Progenitor cell of endocrine pancreas (in vitro differentiated cells): ENCODE results near the gene PRDM16. TPM values are rescaled to one million over a fixed set of nuclear protein-coding genes. Genes with fewer than 3 reads are reported as not detected.

ENCODE experiments used
- DNase-seq: peaks from one replicate; pipeline ENCODE4 v3.0.0; 2021; ENCODE audit warnings: low spot score; ENCODE audit not compliant: unreplicated experiment
- H3K27ac Mint-ChIP-seq: 2 replicates; pipeline ENCODE4 v1.8.0; 2021; ENCODE audit warnings: mild to moderate bottlenecking, moderate library complexity, mixed read lengths
- H3K27me3 Mint-ChIP-seq: 2 replicates; pipeline ENCODE4 v1.8.0; 2021; ENCODE audit warnings: mixed read lengths
- H3K36me3 Mint-ChIP-seq: 2 replicates; pipeline ENCODE4 v1.8.0; 2022; ENCODE audit warnings: mixed read lengths; ENCODE audit not compliant: insufficient read depth
- H3K4me1 Mint-ChIP-seq: 2 replicates; pipeline ENCODE4 v1.8.0; 2021; ENCODE audit warnings: low read depth, mixed read lengths
- H3K4me3 Mint-ChIP-seq: 2 replicates; pipeline ENCODE4 v1.8.0; 2021; ENCODE audit warnings: low read depth, mild to moderate bottlenecking, moderate library complexity, mixed read lengths
- H3K9me3 Mint-ChIP-seq: 2 replicates; pipeline ENCODE4 v1.8.0; 2021; ENCODE audit warnings: low read depth, mixed read lengths
- total RNA-seq: library from RNA; stranded (reverse); gene quantifications from 2 replicates; pipeline ENCODE4 v1.2.1, GENCODE V29; 2021
- TF ChIP-seq, protein P1 (sequence below): fragments of 200-600 bp; sonication (generic); IDR thresholded peaks from one replicate; pipeline ENCODE4 v1.5.0; 2021; ENCODE audit warnings: antibody characterized with exemption, mild to moderate bottlenecking; ENCODE audit not compliant: unreplicated experiment

PRDM16 gene
- total RNA-seq, 1 donor from 2014 or later, result 69.1 TPM

GRCh38 chr1:3022511-3022973 lies 46.5 kb upstream of the PRDM16 start:
- Mint-ChIP-seq H3K4me3 (no peak overlapping the region), H3K4me1 (no peaks in the 10 kb centered on the region), H3K27me3 (no peaks in the 10 kb centered on the region), H3K36me3 (no peaks in the 10 kb centered on the region), H3K27ac (no peak overlapping the region), H3K9me3 (peaks cover 9% of the 10 kb centered on the region)
- DNase-seq, result no peak
- TF ChIP-seq, protein P1, sequence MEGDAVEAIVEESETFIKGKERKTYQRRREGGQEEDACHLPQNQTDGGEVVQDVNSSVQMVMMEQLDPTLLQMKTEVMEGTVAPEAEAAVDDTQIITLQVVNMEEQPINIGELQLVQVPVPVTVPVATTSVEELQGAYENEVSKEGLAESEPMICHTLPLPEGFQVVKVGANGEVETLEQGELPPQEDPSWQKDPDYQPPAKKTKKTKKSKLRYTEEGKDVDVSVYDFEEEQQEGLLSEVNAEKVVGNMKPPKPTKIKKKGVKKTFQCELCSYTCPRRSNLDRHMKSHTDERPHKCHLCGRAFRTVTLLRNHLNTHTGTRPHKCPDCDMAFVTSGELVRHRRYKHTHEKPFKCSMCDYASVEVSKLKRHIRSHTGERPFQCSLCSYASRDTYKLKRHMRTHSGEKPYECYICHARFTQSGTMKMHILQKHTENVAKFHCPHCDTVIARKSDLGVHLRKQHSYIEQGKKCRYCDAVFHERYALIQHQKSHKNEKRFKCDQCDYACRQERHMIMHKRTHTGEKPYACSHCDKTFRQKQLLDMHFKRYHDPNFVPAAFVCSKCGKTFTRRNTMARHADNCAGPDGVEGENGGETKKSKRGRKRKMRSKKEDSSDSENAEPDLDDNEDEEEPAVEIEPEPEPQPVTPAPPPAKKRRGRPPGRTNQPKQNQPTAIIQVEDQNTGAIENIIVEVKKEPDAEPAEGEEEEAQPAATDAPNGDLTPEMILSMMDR, result no peak

DNA sequence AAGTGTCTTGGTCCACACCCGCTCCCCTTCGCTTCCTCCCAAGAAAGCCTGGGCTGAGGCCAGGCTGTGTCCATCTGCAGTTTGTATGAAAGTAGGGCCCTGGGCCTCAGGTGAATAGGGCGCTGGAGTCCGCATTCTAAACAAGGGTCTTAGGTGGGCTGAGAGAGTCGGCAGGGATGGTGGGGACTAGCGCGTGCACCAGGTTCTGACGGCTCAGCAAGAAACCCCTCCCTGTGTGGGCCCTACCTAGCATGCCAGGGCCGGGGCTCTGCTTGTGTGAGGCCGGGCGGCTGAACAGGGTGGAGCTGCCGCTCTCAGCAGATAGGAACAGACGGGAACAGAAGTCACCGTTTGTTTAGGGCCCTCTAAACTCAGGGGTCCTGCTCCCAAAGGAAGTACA lies 46.0 kb upstream of the PRDM16 start:
- no peaks in the 10 kb centered on the region for H3K27me3 Mint-ChIP-seq
- no peak for DNase-seq

DNA sequence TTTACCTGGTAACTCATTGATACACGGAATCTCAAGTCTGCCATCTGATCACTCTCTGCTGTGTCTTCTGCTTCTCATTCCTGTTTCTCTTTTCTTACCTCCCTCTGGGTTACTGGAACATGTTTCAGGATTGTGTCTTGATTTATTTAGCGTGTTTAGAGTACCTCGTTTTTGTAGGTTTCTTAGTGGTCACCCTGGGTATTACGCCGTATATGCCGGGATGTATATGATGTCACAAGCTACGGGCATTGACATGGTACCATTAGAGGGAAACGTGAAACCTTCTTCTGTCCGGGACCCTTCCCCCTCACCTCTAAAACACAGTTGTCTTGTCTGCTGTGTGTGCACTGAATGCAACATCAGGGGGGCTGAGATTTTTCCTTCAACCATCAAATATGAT lies 45.0 kb upstream of the PRDM16 start:
- no peaks in the 10 kb centered on the region for H3K4me1 Mint-ChIP-seq
- TF ChIP-seq, protein P1, result no peak
- no peaks in the 10 kb centered on the region for H3K27me3 Mint-ChIP-seq
- no peaks in the 10 kb centered on the region for H3K36me3 Mint-ChIP-seq
- H3K9me3 Mint-ChIP-seq, result peaks cover 9% of the 10 kb centered on the region
- no peak for DNase-seq
- H3K4me3 Mint-ChIP-seq, result no peak overlapping the region
- no peak overlapping the region for H3K27ac Mint-ChIP-seq

More for the DNA sequence above, 46.0 kb upstream of the PRDM16 start:
- no peak overlapping the region for H3K27ac Mint-ChIP-seq
- TF ChIP-seq, protein P1, result no peak
- H3K4me1 Mint-ChIP-seq, result no peaks in the 10 kb centered on the region
- no peaks in the 10 kb centered on the region for H3K36me3 Mint-ChIP-seq
- H3K4me3 Mint-ChIP-seq, result no peak overlapping the region
- peaks cover 9% of the 10 kb centered on the region for H3K9me3 Mint-ChIP-seq

DNA sequence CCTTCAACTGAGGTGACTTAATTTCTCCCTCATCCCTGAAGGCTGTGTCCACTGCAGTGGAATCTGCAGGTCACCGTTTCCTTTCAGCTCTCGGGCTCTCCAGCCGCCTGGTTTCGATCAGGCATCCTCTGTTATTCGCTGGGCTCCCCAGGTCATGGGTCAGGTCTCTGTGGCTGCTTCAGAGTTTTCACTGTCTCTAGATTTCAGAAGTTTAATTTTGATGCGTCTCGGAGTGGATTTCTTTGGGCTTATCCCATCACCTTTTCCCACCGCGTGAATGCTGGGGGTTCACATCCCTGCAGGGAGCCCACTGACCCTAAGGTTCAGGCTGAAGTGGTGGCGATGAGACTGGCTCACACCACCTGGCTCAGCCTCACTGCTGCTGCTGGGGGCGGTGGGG lies 44.4 kb upstream of the PRDM16 start:
- Mint-ChIP-seq H3K36me3 (no peaks in the 10 kb centered on the region), H3K4me1 (no peaks in the 10 kb centered on the region), H3K27ac (no peak overlapping the region), H3K9me3 (peaks cover 9% of the 10 kb centered on the region), H3K4me3 (no peak overlapping the region), H3K27me3 (no peaks in the 10 kb centered on the region)
- no peak for DNase-seq
- TF ChIP-seq, protein P1, result no peak

DNA sequence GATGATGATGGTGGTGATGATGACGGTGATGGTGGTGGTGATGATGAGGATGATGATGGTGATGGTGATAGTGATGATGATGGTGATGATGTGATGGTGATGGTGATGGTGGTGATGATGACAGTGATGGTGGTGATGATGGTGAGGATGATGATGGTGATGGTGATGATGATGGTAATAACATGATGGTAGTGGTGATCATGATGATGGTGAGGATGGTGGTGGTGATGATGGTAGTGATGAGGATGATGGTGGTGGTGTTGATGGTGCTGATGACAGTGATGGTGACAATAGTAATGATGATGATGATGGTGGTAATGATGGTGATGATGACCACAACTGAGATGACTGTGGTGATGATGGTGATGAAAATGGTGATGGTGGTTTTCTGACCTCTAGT lies 42.9 kb upstream of the PRDM16 start:
- Mint-ChIP-seq H3K9me3 (peaks cover 6% of the 10 kb centered on the region), H3K4me1 (no peaks in the 10 kb centered on the region), H3K27me3 (no peaks in the 10 kb centered on the region), H3K36me3 (no peaks in the 10 kb centered on the region), H3K4me3 (no peak overlapping the region), H3K27ac (no peak overlapping the region)
- TF ChIP-seq, protein P1, result no peak
- no peak for DNase-seq
